Ecto neural progenitor cell (in vitro differentiated cells): ENCODE measurements around the gene EZH1.
"Not testable (repeated sequence)": the region's sequence is repeated elsewhere in the genome, so short reads cannot be mapped to it uniquely, and the experiment has no call there.

Experiments used
- DNase-seq: peaks from one replicate; pipeline ENCODE4 v3.0.0-alpha.2; 2018; ENCODE audit warnings: low spot score

Gene EZH1

GRCh38 chr17:42669977-42670788, 74.7 kb downstream of the EZH1 start:
- DNase-seq, result peak; percentile 83

GRCh38 chr17:42669705-42669976, 75.2 kb downstream of the EZH1 start:
- DNase-seq, result no peak

- DNase-seq, result no peak
These were observed 77.5 kb downstream of the EZH1 start for GRCh38 chr17:42667088-42667951.

- DNase-seq, result not testable (repeated sequence)
These were observed 78.7 kb downstream of the EZH1 start for GRCh38 chr17:42666126-42666525.

GRCh38 chr17:42665581-42666001, 79.2 kb downstream of the EZH1 start:
- no peak for DNase-seq

GRCh38 chr17:42660692-42661345, 84.0 kb downstream of the EZH1 start:
- no peak for DNase-seq

GRCh38 chr17:42659932-42660274, 84.9 kb downstream of the EZH1 start:
- DNase-seq, result not testable (repeated sequence)

GRCh38 chr17:42659079-42659931, 85.5 kb downstream of the EZH1 start, which contains the start of gene TUBG2:
TSS of gene TUBG2 (plus strand) at chr17:42659284. CDS start at chr17:42659504, 220 bp downstream.
- DNase-seq, result peak; percentile 97

- DNase-seq, result no peak
These were observed 86.8 kb downstream of the EZH1 start for GRCh38 chr17:42657824-42658588.

- no peak for DNase-seq
These were observed 89.3 kb downstream of the EZH1 start for GRCh38 chr17:42655528-42655927.

- DNase-seq, result peak; percentile 74
These were observed 91.4 kb downstream of the EZH1 start for GRCh38 chr17:42653179-42654124.

- no peak for DNase-seq
These were observed 93.4 kb downstream of the EZH1 start for GRCh38 chr17:42651392-42651791.
